Tibial nerve (tissue), 4 donors: Measurements from ENCODE around the gene ARHGAP26. TPM values are rescaled to one million over a fixed set of nuclear protein-coding genes. Genes with fewer than 3 reads are reported as not detected.
A peak's percentile ranks its signal among the peaks of the same experiment; 100 is the strongest.

Source experiments
- DNase-seq, 2 donors: peaks; one replicate each; pipeline ENCODE4 v3.0.0-alpha.2; 2019; ENCODE audit warnings: low spot score in 2 of 2
- H3K27ac ChIP-seq, 4 donors: fragments of 200-600 bp; sonication (generic) in 3 of 4; one replicate each; pipeline ENCODE4 v1.5.1; 2017 to 2019; ENCODE audit warnings: mild to moderate bottlenecking in 1 of 4
- H3K27me3 ChIP-seq, 2 donors: fragments of 200-600 bp; sonication (generic) in 1 of 2; one replicate each; pipeline versions ENCODE4 v1.5.1 to v1.6.0; 2017 to 2019
- H3K36me3 ChIP-seq, 3 donors: fragments of 200-600 bp; sonication (generic); one replicate each; pipeline ENCODE4 v1.5.1; 2018 to 2019
- H3K4me1 ChIP-seq, 4 donors: fragments of 200-600 bp; sonication (generic) in 3 of 4; one replicate each; pipeline ENCODE4 v1.5.1; 2017 to 2019
- H3K4me3 ChIP-seq, 4 donors: fragments of 200-600 bp; sonication (generic) in 3 of 4; one replicate each; pipeline ENCODE4 v1.5.1; 2017 to 2019; ENCODE audit warnings: mild to moderate bottlenecking in 1 of 4, moderate library complexity in 1 of 4
- H3K9me3 ChIP-seq, 4 donors: fragments of 200-600 bp; sonication (generic) in 3 of 4; one replicate each; pipeline ENCODE4 v1.5.1; 2017 to 2019
- EP300 ChIP-seq, 2 donors: sonication (generic); formaldehyde crosslinking; IDR thresholded peaks; one replicate each; pipeline ENCODE4 v1.6.1; 2017; ENCODE audit warnings: antibody characterized with exemption in 2 of 2, mild to moderate bottlenecking in 1 of 2
- POLR2A ChIP-seq, 2 donors: fragments of 450-650 bp; IDR thresholded peaks; one replicate each; pipeline ENCODE4 v1.6.1; 2017; ENCODE audit warnings: antibody characterized with exemption in 2 of 2, mild to moderate bottlenecking in 2 of 2, moderate library complexity in 2 of 2
- WGBS, 2 donors: methylation state at CpG; one replicate each; pipeline ENCODE4 v1.1.5; 2018; 5-methylcytosine and 5-hydroxymethylcytosine counted together
- total RNA-seq, 4 donors: library from RNA; depleted of rRNA; stranded (reverse); fragments of >200 nt; gene quantifications; one replicate each; pipeline ENCODE4 v1.1.0, GENCODE V29; 2016
- TF ChIP-seq, protein P1 (sequence below), 5 experiments: fragments of 200-600 bp in 3 of 5; fragments of 450-650 bp in 2 of 5; sonication (generic) in 3 of 5; IDR thresholded peaks; one replicate each; pipeline ENCODE4 v1.5.1; 2016 to 2019; ENCODE audit warnings: antibody characterized with exemption in 5 of 5, mild to moderate bottlenecking in 3 of 5, moderate library complexity in 2 of 5

Gene ARHGAP26
- total RNA-seq, 4 donors from 2014 or later = 33.7 to 77.8 (median 57.8) TPM

GRCh38 chr5:143044265-143044664 is 274.1 kb downstream of the ARHGAP26 start:
- peaks cover 0 to 8% (median 0%) of the 10 kb centered on the region in 4 donors for H3K4me1 ChIP-seq
- H3K27me3 ChIP-seq = no peaks in the 10 kb centered on the region
- TF ChIP-seq, protein P1, sequence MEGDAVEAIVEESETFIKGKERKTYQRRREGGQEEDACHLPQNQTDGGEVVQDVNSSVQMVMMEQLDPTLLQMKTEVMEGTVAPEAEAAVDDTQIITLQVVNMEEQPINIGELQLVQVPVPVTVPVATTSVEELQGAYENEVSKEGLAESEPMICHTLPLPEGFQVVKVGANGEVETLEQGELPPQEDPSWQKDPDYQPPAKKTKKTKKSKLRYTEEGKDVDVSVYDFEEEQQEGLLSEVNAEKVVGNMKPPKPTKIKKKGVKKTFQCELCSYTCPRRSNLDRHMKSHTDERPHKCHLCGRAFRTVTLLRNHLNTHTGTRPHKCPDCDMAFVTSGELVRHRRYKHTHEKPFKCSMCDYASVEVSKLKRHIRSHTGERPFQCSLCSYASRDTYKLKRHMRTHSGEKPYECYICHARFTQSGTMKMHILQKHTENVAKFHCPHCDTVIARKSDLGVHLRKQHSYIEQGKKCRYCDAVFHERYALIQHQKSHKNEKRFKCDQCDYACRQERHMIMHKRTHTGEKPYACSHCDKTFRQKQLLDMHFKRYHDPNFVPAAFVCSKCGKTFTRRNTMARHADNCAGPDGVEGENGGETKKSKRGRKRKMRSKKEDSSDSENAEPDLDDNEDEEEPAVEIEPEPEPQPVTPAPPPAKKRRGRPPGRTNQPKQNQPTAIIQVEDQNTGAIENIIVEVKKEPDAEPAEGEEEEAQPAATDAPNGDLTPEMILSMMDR (IDR thresholded peaks at IDR 0.05) = no peak
- TF ChIP-seq POLR2A (IDR thresholded peaks at IDR 0.05) (no peak), EP300 (IDR thresholded peaks at IDR 0.05) (no peak)
- H3K9me3 ChIP-seq = no peaks in the 10 kb centered on the region
- 87 to 95% methylated on average over 4 of the region's 4 CpGs for WGBS, 2 donors
- peaks cover 0 to 17% (median 0%) of the 10 kb centered on the region in 3 donors for H3K36me3 ChIP-seq
- H3K27ac ChIP-seq = no peak overlapping the region
- no peak overlapping the region for H3K4me3 ChIP-seq
- DNase-seq = no peak

- Histone ChIP-seq H3K4me1 (peaks cover 0 to 8% (median 0%) of the 10 kb centered on the region in 4 donors), H3K4me3 (no peak overlapping the region), H3K36me3 (peaks cover 0 to 17% (median 0%) of the 10 kb centered on the region in 3 donors), H3K27me3 (no peaks in the 10 kb centered on the region), H3K9me3 (no peaks in the 10 kb centered on the region), H3K27ac (peak overlapping the region in 2 of 4 donors; percentile 14 to 52)
- TF ChIP-seq POLR2A (IDR thresholded peaks at IDR 0.05) = no peak
- no peak for TF ChIP-seq EP300 (IDR thresholded peaks at IDR 0.05)
- TF ChIP-seq, protein P1 (IDR thresholded peaks at IDR 0.05) = no peak
- 82 to 86% methylated on average over 3 of the region's 3 CpGs for WGBS, 2 donors
- DNase-seq = no peak
These were observed 274.9 kb downstream of the ARHGAP26 start for GRCh38 chr5:143045062-143045461.

DNA sequence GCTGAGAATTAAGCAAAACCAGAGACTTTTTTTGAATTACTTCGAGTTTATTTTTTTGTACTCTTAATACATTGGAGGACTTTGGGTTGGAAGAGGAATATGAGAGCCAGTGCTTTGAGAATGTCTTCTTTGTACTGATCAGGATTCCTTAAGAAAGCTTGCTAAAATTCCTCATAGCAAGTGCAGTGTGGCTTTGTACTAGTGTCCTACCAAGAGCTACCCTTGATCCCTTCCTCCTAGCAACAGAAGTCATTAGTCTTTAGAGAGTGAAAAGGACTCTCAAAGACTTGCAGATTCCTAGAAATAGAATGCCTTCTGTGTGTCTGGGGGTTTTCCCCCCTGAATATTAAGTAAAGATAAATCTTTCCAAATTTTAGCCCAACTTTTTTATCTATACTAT is 276.1 kb downstream of the ARHGAP26 start:
- TF ChIP-seq EP300 (IDR thresholded peaks at IDR 0.05) (no peak), POLR2A (IDR thresholded peaks at IDR 0.05) (no peak)
- TF ChIP-seq, protein P1 (IDR thresholded peaks at IDR 0.05) = no peak
- H3K27ac ChIP-seq = no peak overlapping the region
- WGBS, 2 donors = 49 to 50% methylated on average over 1 of the region's 1 CpG
- DNase-seq = no peak
- peaks cover 0 to 16% (median 6%) of the 10 kb centered on the region in 4 donors for H3K4me1 ChIP-seq
- H3K27me3 ChIP-seq = no peaks in the 10 kb centered on the region
- H3K9me3 ChIP-seq = no peaks in the 10 kb centered on the region
- no peak overlapping the region for H3K4me3 ChIP-seq
- H3K36me3 ChIP-seq = peaks cover 0 to 17% (median 0%) of the 10 kb centered on the region in 3 donors

GRCh38 chr5:143047091-143047490 is 276.9 kb downstream of the ARHGAP26 start:
- no peak for DNase-seq
- no peaks in the 10 kb centered on the region for H3K27me3 ChIP-seq
- H3K9me3 ChIP-seq = no peaks in the 10 kb centered on the region
- H3K36me3 ChIP-seq = peaks cover 0 to 12% (median 0%) of the 10 kb centered on the region in 3 donors
- WGBS, 2 donors = 96 to 100% methylated on average over 1 of the region's 1 CpG
- peaks cover 0 to 20% (median 9%) of the 10 kb centered on the region in 4 donors for H3K4me1 ChIP-seq
- H3K27ac ChIP-seq = no peak overlapping the region
- H3K4me3 ChIP-seq = no peak overlapping the region
- no peak for TF ChIP-seq EP300 (IDR thresholded peaks at IDR 0.05)
- TF ChIP-seq, protein P1 (IDR thresholded peaks at IDR 0.05) = no peak
- TF ChIP-seq POLR2A (IDR thresholded peaks at IDR 0.05) = no peak

GRCh38 chr5:143050183-143050582 is 280.0 kb downstream of the ARHGAP26 start:
- no peak for DNase-seq
- Histone ChIP-seq H3K4me3 (no peak overlapping the region), H3K4me1 (peaks cover 0 to 24% (median 9%) of the 10 kb centered on the region in 4 donors), H3K27ac (no peak overlapping the region), H3K9me3 (no peaks in the 10 kb centered on the region), H3K27me3 (no peaks in the 10 kb centered on the region), H3K36me3 (no peaks in the 10 kb centered on the region)
- TF ChIP-seq, protein P1 (IDR thresholded peaks at IDR 0.05) = no peak
- no peak for TF ChIP-seq POLR2A (IDR thresholded peaks at IDR 0.05)
- no peak for TF ChIP-seq EP300 (IDR thresholded peaks at IDR 0.05)
- 42 to 59% methylated on average over 4 of the region's 4 CpGs for WGBS, 2 donors
